OCI-LY7 (cell line): ENCODE data around the gene TIGD7. TPM values are rescaled to one million over a fixed set of nuclear protein-coding genes. Genes with fewer than 3 reads are reported as not detected.
A peak's percentile ranks its signal among the peaks of the same experiment; 100 is the strongest.

Experiments
- Bru-seq: library from RNA; stranded (reverse); fragments of 400-500 nt; gene quantifications from one replicate; lab custom pipeline; 2021; lab: Mats Ljungman, UMichigan
- BruChase-seq, 2 experiments: library from RNA; stranded (reverse); fragments of 400-500 nt; gene quantifications; one replicate each; lab custom pipeline; 2021; lab: Mats Ljungman, UMichigan
- BruUV-seq: library from RNA; stranded (reverse); fragments of 400-500 nt; replicated peaks from 2 replicates; lab custom pipeline; 2021; lab: Mats Ljungman, UMichigan
- CTCF ChIA-PET: fragments of 300-600 bp; sonication (Branson Sonifier 250); formaldehyde crosslinking; loops from one replicate; lab custom pipeline; 2022; ENCODE audit warnings: antibody characterized with exemption; ENCODE audit not compliant: unreplicated experiment; lab: Charles Lee
- POLR2A ChIA-PET: fragments of 300-600 bp; sonication (Branson Sonifier 250); formaldehyde crosslinking; loops from one replicate; lab custom pipeline; 2022; ENCODE audit warnings: antibody characterized with exemption; lab: Charles Lee
- DNase-seq: peaks from one replicate; pipeline ENCODE4 v3.0.0-alpha.2; 2015; ENCODE audit warnings: low spot score
- H2AFZ ChIP-seq: fragments of 200-600 bp; sonication (generic), shearing (Covaris generic); 2 replicates; pipeline ENCODE4 v1.6.1; 2014; ENCODE audit warnings: mild to moderate bottlenecking, antibody characterized with exemption, low read length, moderate library complexity
- H3K27ac ChIP-seq: fragments of 200-600 bp; sonication (generic); 2 replicates; pipeline ENCODE4 v1.5.1; 2014; ENCODE audit warnings: mixed run types, low read depth, mild to moderate bottlenecking, moderate library complexity, low read length, inconsistent platforms; ENCODE audit not compliant: poor library complexity, severe bottlenecking
- H3K36me3 ChIP-seq: fragments of 200-600 bp; sonication (generic); 2 replicates; pipeline ENCODE4 v1.6.1; 2014; ENCODE audit warnings: mild to moderate bottlenecking, antibody characterized with exemption, low read length, moderate library complexity, mixed read lengths; ENCODE audit not compliant: insufficient read depth
- H3K4me1 ChIP-seq: fragments of 200-600 bp; sonication (generic); 2 replicates; pipeline ENCODE4 v1.5.1; 2014; ENCODE audit warnings: mild to moderate bottlenecking, low read length; ENCODE audit not compliant: insufficient read depth, poor library complexity, severe bottlenecking
- H3K4me2 ChIP-seq: fragments of 200-600 bp; sonication (generic); 2 replicates; pipeline ENCODE4 v1.6.1; 2014; ENCODE audit warnings: mild to moderate bottlenecking, low read length
- H3K4me3 ChIP-seq: fragments of 200-600 bp; sonication (generic); 2 replicates; pipeline ENCODE4 v1.5.1; 2014; ENCODE audit warnings: mild to moderate bottlenecking, low read depth, low read length; ENCODE audit not compliant: poor library complexity, severe bottlenecking
- H3K79me2 ChIP-seq: fragments of 200-600 bp; sonication (generic); 2 replicates; pipeline ENCODE4 v1.6.1; 2016; ENCODE audit warnings: low read depth, mild to moderate bottlenecking, low read length, moderate library complexity, mixed read lengths; ENCODE audit not compliant: insufficient read depth
- H3K9me2 ChIP-seq: fragments of 200-600 bp; sonication (generic); 2 replicates; pipeline ENCODE4 v1.6.1; 2016; ENCODE audit warnings: mild to moderate bottlenecking, low read length, mixed read lengths; ENCODE audit not compliant: insufficient read depth
- H3K9me3 ChIP-seq: fragments of 200-600 bp; sonication (generic); 2 replicates; pipeline ENCODE4 v1.6.1; 2014; ENCODE audit warnings: mild to moderate bottlenecking, mixed run types, low read length, mixed read lengths
- H4K20me1 ChIP-seq: fragments of 200-600 bp; sonication (generic); 2 replicates; pipeline ENCODE4 v1.6.1; 2014; ENCODE audit warnings: mild to moderate bottlenecking, antibody characterized with exemption, low read length, moderate library complexity, mixed read lengths; ENCODE audit not compliant: insufficient read depth
- CTCF ChIP-seq: fragments of 200-600 bp; sonication (generic); conservative IDR thresholded peaks from 2 replicates; pipeline ENCODE4 v1.5.1; 2014; ENCODE audit warnings: mild to moderate bottlenecking, antibody characterized with exemption, low read length, moderate library complexity, mixed read lengths
- EZH2phosphoT487 ChIP-seq: fragments of 200-600 bp; sonication (generic); IDR thresholded peaks from 2 replicates; pipeline ENCODE4 v1.6.1; 2018; ENCODE audit warnings: low read depth, borderline replicate concordance, mild to moderate bottlenecking, mixed run types, antibody characterized with exemption, low read length, moderate library complexity, mixed read lengths
- intact Hi-C: fragments of 100-400 bp; cut with micrococcal nuclease; formaldehyde crosslinking; loops from one replicate; pipeline ENCODE4 v1.10.0; 2022; ENCODE audit not compliant: unreplicated experiment
- long read RNA-seq: library from polyadenylated mRNA; stranded (forward); transcript quantifications from one replicate; pipeline ENCODE4 v2.0.0, GENCODE V29; 2022
- total RNA-seq, 2 experiments: library from RNA; depleted of rRNA in 1 of 2; stranded (reverse); fragments of >200 nt in 1 of 2; shearing (Covaris generic) in 1 of 2; gene quantifications; 2 replicates each; pipeline ENCODE4 v1.2.3, GENCODE V29; 2014 to 2022

The TIGD7 gene
- total RNA-seq (2014; rRNA removed; shearing (Covaris generic)) (0.03 and 0.10 TPM in 2 replicates), total RNA-seq (2022) (5.1 TPM in 2 replicates), Bru-seq, nascent RNA (percentile 53 among the genes with signal in this experiment), BruChase-seq, experiment 1, labeled RNA remaining after a 6-hour chase (percentile 63 among the genes with signal in this experiment), BruChase-seq, experiment 2, labeled RNA remaining after a 2-hour chase (percentile 69 among the genes with signal in this experiment)
- long read RNA-seq, partial matches to known transcripts = 0 of 14 reads
- long read RNA-seq, other reads (novel, unspliced or antisense) = 12 of 14 reads

GRCh38 chr16:3305109-3306068 lies at the start of gene TIGD7, which contains the start of gene ZNF75A:
Gene TIGD7, minus strand, starts transcription at chr16:3305430. Its CDS starts 4,816 bp downstream, at chr16:3300614.
Gene ZNF75A, plus strand, starts transcription at chr16:3305497. Its CDS starts 2,932 bp downstream, at chr16:3308429.
- ChIA-PET CTCF (no interaction called here), POLR2A (no interaction called here)
- Histone ChIP-seq H3K9me3 (no peaks in the 10 kb centered on the region), H3K4me3 (no peak within 1 kb of the TSS), H2AFZ (no peak within 1 kb of the TSS), H3K9me2 (no peaks in the 10 kb centered on the region), H3K79me2 (no peaks in the 10 kb centered on the region), H3K4me2 (peak within 1 kb of the TSS; percentile 14; the same call in 1 of the 2 replicates), H3K27ac (no peak within 1 kb of the TSS), H3K36me3 (0 out of 2 replicates have a peak, but pooled peaks cover 2% of the 10 kb centered on the region), H3K4me1 (no peaks in the 10 kb centered on the region), H4K20me1 (no peaks in the 10 kb centered on the region)
- BruUV-seq = no TSS peak
- no peak for DNase-seq
- no peak for TF ChIP-seq EZH2phosphoT487
- no peak for TF ChIP-seq CTCF
- intact Hi-C loops = no loop called here

DNA sequence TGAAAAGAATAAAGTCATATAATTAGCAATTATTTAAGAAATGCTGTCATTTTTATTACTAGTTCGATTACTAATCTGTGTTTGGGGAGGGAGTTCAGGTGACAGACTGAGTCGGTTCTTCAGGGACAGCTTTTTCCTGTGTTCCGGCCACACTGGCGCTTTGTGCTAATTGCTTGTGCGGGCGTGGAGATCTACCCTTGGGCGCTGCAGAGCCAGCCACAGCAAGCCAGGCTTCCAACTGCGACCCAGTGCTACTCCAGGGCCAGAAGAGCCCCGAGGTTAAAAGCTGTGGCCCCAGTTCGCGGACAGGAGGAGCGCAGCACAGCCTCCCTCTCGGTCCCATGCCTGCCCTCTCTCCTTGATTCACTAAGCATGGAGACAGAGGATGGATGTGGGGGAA lies 43.9 kb upstream of the TIGD7 start:
- peaks cover 53% of the 10 kb centered on the region for H3K4me1 ChIP-seq
- H3K27ac ChIP-seq = peak overlapping the region; percentile 98
- H3K79me2 ChIP-seq = no peaks in the 10 kb centered on the region
- no peaks in the 10 kb centered on the region for H3K9me3 ChIP-seq
- intact Hi-C loops = loop anchor here (2.0 kb wide), 1 partner anchor 52 kb away; the partner anchor contains the start of genes ZNF174 and ZSCAN32
- DNase-seq = no peak
- CTCF ChIA-PET = no interaction called here
- no peaks in the 10 kb centered on the region for H4K20me1 ChIP-seq
- H3K36me3 ChIP-seq = no peaks in the 10 kb centered on the region
- H3K4me2 ChIP-seq = peak overlapping the region; percentile 61
- H3K4me3 ChIP-seq = peak overlapping the region; percentile 33
- peak overlapping the region; percentile 14; the same call in 1 of the 2 replicates for H2AFZ ChIP-seq
- no peaks in the 10 kb centered on the region for H3K9me2 ChIP-seq
- POLR2A ChIA-PET = interaction anchor here (0.8 kb wide), 1 partner anchor 347 kb away, joined by 3 read pairs; no protein-coding TSS in a partner anchor
- BruUV-seq = TSS peak; percentile 73
- TF ChIP-seq EZH2phosphoT487 (no peak), CTCF (no peak)
